Tibial artery (tissue), 4 donors: ENCODE measurements around the gene PRRT1B.

Experiments used
- DNase-seq, 2 donors: peaks; one replicate each; pipeline ENCODE4 v3.0.0-alpha.2; 2019
- H3K27ac ChIP-seq, 2 donors: fragments of 200-600 bp; sonication (generic) in 1 of 2; 1 replicate in 1 of 2; 2 replicates in 1 of 2; pipeline ENCODE4 v1.5.1; 2018 to 2019; ENCODE audit warnings: mild to moderate bottlenecking in 1 of 2
- H3K27me3 ChIP-seq, 2 donors: fragments of 200-600 bp; sonication (generic) in 1 of 2; one replicate each; pipeline versions ENCODE4 v1.5.1 to v1.6.0; 2016 to 2019
- H3K36me3 ChIP-seq, 3 donors: fragments of 200-600 bp; sonication (generic) in 2 of 3; one replicate each; pipeline ENCODE4 v1.5.1; 2016 to 2019; ENCODE audit warnings: mild to moderate bottlenecking in 2 of 3
- H3K4me1 ChIP-seq, 4 donors: fragments of 200-600 bp; sonication (generic) in 2 of 4; 1 replicate in 3 of 4; 2 replicates in 1 of 4; pipeline ENCODE4 v1.5.1; 2016 to 2019
- H3K4me3 ChIP-seq, 2 donors: fragments of 200-600 bp; sonication (generic) in 1 of 2; 1 replicate in 1 of 2; 2 replicates in 1 of 2; pipeline ENCODE4 v1.5.1; 2018 to 2019; ENCODE audit warnings: mild to moderate bottlenecking in 2 of 2
- H3K9me3 ChIP-seq, 3 donors: fragments of 200-600 bp; sonication (generic) in 1 of 3; one replicate each; pipeline ENCODE4 v1.5.1; 2016 to 2019
- intact Hi-C: fragments of 100-400 bp; cut with DNase I; formaldehyde crosslinking; loops from one replicate; pipeline ENCODE4 v1.15.0; 2023; ENCODE audit warnings: low total_unique reads
- TF ChIP-seq, protein P1 (sequence below), 2 experiments: fragments of 200-600 bp in 1 of 2; fragments of 450-650 bp in 1 of 2; IDR thresholded peaks; one replicate each; pipeline ENCODE4 v1.5.1; 2017 to 2019; ENCODE audit warnings: antibody characterized with exemption in 2 of 2, mild to moderate bottlenecking in 1 of 2, moderate library complexity in 1 of 2

The PRRT1B gene

DNA sequence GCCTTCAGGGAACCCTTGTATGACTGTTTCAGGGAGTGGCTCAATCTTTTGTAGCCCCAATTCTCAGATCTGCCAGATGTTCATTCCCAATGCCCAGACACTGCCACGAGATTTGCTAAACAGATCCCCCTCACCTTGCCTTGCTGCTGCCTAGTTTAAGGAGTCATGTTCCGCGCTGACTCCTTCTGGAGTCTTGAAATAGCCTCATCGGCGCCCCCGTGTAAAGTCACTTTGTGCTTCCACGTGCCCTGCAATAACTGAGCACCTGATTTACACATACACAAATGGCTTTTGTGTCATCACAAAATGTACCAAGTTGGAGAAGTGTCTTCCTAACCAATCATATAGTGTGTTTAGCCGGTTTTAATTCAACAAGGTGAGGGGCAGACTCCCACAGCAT lies 62.3 kb downstream of the PRRT1B start:
- Histone ChIP-seq H3K27me3 (no peaks in the 10 kb centered on the region), H3K9me3 (no peaks in the 10 kb centered on the region), H3K4me3 (no peak overlapping the region), H3K27ac (peak overlapping the region; percentile 66 to 73), H3K4me1 (peaks cover 5 to 51% (median 42%) of the 10 kb centered on the region in 4 donors), H3K36me3 (peaks cover 14 to 44% (median 39%) of the 10 kb centered on the region in 3 donors)
- DNase-seq: no peak
- intact Hi-C loops: no loop called here
- TF ChIP-seq, protein P1, sequence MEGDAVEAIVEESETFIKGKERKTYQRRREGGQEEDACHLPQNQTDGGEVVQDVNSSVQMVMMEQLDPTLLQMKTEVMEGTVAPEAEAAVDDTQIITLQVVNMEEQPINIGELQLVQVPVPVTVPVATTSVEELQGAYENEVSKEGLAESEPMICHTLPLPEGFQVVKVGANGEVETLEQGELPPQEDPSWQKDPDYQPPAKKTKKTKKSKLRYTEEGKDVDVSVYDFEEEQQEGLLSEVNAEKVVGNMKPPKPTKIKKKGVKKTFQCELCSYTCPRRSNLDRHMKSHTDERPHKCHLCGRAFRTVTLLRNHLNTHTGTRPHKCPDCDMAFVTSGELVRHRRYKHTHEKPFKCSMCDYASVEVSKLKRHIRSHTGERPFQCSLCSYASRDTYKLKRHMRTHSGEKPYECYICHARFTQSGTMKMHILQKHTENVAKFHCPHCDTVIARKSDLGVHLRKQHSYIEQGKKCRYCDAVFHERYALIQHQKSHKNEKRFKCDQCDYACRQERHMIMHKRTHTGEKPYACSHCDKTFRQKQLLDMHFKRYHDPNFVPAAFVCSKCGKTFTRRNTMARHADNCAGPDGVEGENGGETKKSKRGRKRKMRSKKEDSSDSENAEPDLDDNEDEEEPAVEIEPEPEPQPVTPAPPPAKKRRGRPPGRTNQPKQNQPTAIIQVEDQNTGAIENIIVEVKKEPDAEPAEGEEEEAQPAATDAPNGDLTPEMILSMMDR (IDR thresholded peaks at IDR 0.05): no peak

DNA sequence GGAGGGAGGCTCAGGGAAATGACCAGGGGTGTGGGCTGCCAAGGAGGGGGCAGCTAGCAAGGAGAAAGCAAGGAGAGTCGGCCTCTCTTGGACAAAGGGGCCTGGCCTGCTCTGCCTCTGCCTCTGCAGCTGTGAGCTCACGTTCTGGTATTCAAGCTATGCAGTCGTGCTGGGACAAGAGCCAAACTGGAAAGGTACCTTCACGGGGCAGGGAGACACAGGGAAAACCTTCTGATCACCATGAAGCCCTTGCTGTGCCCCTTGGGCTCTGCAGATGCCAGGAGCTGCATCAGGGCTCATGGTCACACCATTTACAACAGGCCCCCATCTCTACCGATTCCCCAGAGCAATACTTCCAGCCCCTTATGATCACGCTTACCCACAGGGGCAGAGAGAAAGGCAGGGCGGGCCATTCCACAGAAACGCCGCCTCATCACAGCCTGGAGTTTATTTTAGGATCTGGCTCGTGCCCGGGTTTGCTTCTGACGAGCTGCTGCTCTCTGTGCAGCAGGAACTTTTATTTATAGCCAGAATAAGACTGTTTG lies 63.2 kb downstream of the PRRT1B start:
- peak; percentile 71 to 91 for DNase-seq
- no peaks in the 10 kb centered on the region for H3K9me3 ChIP-seq
- H3K27ac ChIP-seq: peak overlapping the region; percentile 66 to 73
- H3K36me3 ChIP-seq: peaks cover 14 to 44% (median 41%) of the 10 kb centered on the region in 3 donors
- H3K4me1 ChIP-seq: peaks cover 5 to 51% (median 42%) of the 10 kb centered on the region in 4 donors
- H3K27me3 ChIP-seq: no peaks in the 10 kb centered on the region
- intact Hi-C loops: no loop called here
- TF ChIP-seq, protein P1 (IDR thresholded peaks at IDR 0.05): no peak
- peak overlapping the region; percentile 23 to 25 for H3K4me3 ChIP-seq
